Fibroblast of villous mesenchyme (primary cell): Measurements from ENCODE around the gene EIF4E2. TPM values are rescaled to one million over a fixed set of nuclear protein-coding genes. Genes with fewer than 3 reads are reported as not detected.
"Not testable (repeated sequence)": the region's sequence is repeated elsewhere in the genome, so short reads cannot be mapped to it uniquely, and the experiment has no call there.

Source experiments
- DNase-seq: peaks from one replicate; pipeline ENCODE4 v3.0.0-alpha.2; 2010; ENCODE audit warnings: low read depth
- H3K4me3 ChIP-seq: 2 replicates; pipeline ENCODE4 v1.5.1; 2011; ENCODE audit warnings: low read depth, mild to moderate bottlenecking, low read length
- total RNA-seq: library from RNA; depleted of rRNA; stranded (reverse); fragments of >200 nt; gene quantifications from 2 replicates; pipeline ENCODE4 v1.2.3, GENCODE V29; 2012
- TF ChIP-seq, protein P1 (sequence below): IDR thresholded peaks from 2 replicates; pipeline ENCODE4 v1.5.1; 2012; ENCODE audit warnings: low read depth, mild to moderate bottlenecking, low read length; ENCODE audit not compliant: insufficient read depth

Gene EIF4E2
- total RNA-seq, 1 donor: 74.7 TPM

DNA sequence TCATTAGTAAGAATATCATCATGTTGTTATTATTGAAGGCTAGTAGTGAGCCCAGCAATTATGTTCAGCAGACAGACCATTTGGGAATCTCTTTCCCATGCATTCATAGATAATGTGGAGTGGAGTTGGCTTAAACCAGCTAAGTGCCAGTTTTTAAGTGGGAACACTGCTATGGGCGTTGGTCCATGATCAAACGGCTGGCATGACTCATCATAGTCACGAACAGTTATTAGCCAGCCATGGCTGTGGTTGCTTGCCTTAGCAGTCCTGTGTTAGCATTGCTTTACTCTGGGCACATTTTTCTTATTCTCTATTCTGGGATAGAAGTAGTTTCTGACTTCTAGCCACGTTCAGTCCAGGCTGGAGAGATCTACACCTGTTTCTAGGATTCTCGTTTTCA, 17.7 kb downstream of the EIF4E2 start:
- H3K4me3 ChIP-seq: no peak overlapping the region
- TF ChIP-seq, protein P1, sequence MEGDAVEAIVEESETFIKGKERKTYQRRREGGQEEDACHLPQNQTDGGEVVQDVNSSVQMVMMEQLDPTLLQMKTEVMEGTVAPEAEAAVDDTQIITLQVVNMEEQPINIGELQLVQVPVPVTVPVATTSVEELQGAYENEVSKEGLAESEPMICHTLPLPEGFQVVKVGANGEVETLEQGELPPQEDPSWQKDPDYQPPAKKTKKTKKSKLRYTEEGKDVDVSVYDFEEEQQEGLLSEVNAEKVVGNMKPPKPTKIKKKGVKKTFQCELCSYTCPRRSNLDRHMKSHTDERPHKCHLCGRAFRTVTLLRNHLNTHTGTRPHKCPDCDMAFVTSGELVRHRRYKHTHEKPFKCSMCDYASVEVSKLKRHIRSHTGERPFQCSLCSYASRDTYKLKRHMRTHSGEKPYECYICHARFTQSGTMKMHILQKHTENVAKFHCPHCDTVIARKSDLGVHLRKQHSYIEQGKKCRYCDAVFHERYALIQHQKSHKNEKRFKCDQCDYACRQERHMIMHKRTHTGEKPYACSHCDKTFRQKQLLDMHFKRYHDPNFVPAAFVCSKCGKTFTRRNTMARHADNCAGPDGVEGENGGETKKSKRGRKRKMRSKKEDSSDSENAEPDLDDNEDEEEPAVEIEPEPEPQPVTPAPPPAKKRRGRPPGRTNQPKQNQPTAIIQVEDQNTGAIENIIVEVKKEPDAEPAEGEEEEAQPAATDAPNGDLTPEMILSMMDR: no peak
- peak; percentile 52 for DNase-seq

DNA sequence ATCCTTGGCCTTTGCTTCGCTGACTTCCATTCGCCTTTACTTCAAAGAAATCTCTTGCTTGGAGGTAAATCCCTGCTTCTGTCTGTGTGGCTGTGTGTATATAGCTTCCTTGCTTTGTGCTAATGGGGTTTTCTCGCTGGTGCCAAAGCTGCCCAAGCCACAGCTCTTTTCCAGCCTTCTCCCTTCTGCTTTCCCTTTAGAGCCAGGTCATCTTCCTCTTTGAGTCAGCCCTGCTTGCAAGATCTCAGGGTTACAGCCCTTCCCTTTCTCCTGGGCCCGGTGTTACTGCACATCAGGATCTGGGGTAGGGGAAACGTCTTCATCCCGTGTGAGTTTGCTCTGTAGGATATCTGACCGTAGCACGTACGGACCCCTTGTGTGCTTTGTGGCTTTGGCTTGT, 19.1 kb downstream of the EIF4E2 start:
- no peak overlapping the region for H3K4me3 ChIP-seq
- TF ChIP-seq, protein P1: no peak
- DNase-seq: no peak

DNA sequence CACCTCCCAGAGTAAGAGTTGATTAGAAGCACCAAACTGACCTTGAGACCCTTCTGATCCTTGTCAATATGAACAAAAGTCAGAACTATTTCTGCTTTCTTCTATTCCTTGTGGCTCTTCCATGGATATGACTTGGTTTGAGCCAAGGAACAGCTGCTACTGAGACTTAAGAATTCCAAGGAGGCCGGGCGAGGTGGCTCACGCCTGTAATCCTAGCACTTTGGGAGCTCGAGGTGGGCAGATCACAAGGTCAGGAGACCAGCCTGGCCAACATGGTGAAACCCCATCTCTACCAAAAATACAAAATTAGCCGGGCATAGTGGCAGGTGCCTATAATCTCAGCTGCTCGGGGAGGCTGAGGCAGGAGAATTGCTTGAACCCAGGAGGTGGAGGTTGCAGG, 20.0 kb downstream of the EIF4E2 start:
- H3K4me3 ChIP-seq, DNase-seq: not testable (repeated sequence)

- no peak for DNase-seq
- H3K4me3 ChIP-seq: no peak overlapping the region
- TF ChIP-seq, protein P1: no peak
Observed at GRCh38 chr2:232571026-232571474, 20.6 kb downstream of the EIF4E2 start.

DNA sequence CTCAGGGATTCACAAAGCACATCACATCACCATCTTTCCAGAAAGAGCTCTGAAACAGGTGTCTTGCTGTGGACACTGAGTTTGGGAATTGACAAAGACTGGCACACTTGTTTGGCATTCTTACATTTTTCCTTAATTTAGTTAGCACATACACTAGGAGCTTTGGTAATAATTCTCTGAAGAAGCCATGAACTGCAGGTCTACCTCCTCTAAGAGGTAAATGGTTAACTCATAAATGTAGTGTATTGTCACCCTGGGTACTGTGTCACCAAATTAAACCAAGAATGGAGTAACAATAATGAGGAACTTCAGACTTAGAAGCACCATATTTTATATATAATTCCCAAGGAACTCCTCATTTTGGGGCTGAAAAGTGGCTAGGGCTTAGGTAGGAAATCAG, 22.6 kb downstream of the EIF4E2 start:
- no peak for DNase-seq
- TF ChIP-seq, protein P1: no peak
- H3K4me3 ChIP-seq: no peak overlapping the region

GRCh38 chr2:232573771-232574435, 23.4 kb downstream of the EIF4E2 start:
- DNase-seq: no peak
- H3K4me3 ChIP-seq: no peak overlapping the region
- TF ChIP-seq, protein P1: no peak

GRCh38 chr2:232574674-232575403, 24.4 kb downstream of the EIF4E2 start:
- peak; percentile 42 for DNase-seq
- H3K4me3 ChIP-seq: no peak overlapping the region
- TF ChIP-seq, protein P1: no peak
